B cell (primary cell): ENCODE data around the gene ZNF827.

Experiments used
- EZH2 ChIP-seq: IDR thresholded peaks from 2 replicates; pipeline ENCODE4 v1.6.1; 2012; ENCODE audit warnings: borderline replicate concordance, low read depth, mild to moderate bottlenecking, moderate library complexity, low read length; ENCODE audit not compliant: insufficient read depth, poor library complexity, severe bottlenecking
- TF ChIP-seq, protein P1 (sequence below): fragments of 200-600 bp; IDR thresholded peaks from one replicate; pipeline ENCODE4 v1.8.0; 2022; ENCODE audit warnings: antibody characterized with exemption, mild to moderate bottlenecking

DNA sequence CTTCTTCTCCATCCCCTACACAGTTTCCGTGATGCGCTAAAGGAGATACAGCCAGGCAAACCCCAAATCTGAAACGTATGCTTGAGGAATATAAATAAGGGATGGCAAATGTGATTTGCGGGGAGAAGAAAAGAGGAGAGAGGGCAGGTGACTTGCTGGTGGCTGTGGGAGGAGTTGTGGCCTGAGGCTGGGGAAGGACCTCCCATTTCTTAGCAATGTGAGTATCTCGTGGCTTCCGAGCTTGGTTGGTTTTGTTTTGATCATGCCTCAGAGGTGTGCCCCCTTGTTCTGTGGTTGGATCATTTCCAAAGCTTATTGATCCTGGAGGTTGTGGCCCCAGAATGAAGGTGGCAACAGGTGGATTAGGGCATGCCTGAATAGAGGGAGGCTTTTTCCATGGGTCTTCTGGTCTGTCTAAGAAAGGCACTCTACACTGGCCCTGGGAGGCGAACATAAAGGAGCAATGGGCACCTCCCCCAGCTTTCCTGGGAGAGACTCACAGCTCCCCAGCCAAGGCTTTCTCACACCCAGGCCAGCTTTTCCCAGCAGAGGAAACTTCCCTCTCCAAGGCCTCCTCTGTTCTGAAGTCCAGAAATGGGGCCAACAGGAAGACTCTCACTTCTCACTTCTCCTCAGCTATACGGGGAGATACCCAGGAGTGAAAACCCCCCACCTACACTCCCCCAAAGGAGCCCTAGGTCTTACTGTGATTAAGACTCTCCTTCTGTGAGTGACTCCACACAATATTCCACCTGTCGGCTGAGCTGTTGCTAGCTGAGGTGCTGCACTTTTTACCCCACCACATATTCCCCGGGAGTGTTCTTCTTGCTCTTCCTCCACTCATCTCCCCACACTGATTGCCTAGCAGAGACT is 218.6 kb downstream of the ZNF827 start:
- TF ChIP-seq, protein P1, sequence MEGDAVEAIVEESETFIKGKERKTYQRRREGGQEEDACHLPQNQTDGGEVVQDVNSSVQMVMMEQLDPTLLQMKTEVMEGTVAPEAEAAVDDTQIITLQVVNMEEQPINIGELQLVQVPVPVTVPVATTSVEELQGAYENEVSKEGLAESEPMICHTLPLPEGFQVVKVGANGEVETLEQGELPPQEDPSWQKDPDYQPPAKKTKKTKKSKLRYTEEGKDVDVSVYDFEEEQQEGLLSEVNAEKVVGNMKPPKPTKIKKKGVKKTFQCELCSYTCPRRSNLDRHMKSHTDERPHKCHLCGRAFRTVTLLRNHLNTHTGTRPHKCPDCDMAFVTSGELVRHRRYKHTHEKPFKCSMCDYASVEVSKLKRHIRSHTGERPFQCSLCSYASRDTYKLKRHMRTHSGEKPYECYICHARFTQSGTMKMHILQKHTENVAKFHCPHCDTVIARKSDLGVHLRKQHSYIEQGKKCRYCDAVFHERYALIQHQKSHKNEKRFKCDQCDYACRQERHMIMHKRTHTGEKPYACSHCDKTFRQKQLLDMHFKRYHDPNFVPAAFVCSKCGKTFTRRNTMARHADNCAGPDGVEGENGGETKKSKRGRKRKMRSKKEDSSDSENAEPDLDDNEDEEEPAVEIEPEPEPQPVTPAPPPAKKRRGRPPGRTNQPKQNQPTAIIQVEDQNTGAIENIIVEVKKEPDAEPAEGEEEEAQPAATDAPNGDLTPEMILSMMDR, result no peak
- TF ChIP-seq EZH2, result no peak
